ENCODE data around the gene PTCD3. TPM values are rescaled to one million over a fixed set of nuclear protein-coding genes. Genes with fewer than 3 reads are reported as not detected.

The PTCD3 gene
- polyA plus RNA-seq, 1 donor (not counting 4 experiments of a cell fraction or from before 2014, with no cell fraction given): 93.1 TPM

GRCh38 chr2:86186431-86186830, 80.4 kb downstream of the PTCD3 start:
- no peaks in the 10 kb centered on the region for H3K9me3 ChIP-seq (ENCODE audit: control insufficient read depth, low read depth, low read length)
- TF ChIP-seq CTCF (optimal IDR thresholded peaks at IDR 0.05 in 1 of 3, IDR thresholded peaks at IDR 0.05 in 1 of 3, conservative IDR thresholded peaks at IDR 0.05 in 1 of 3; ENCODE audit: extremely low read depth in 1 of 3, insufficient read depth in 2 of 3, low read length in 3 of 3) (no peak), EZH2 (IDR thresholded peaks at IDR 0.05; ENCODE audit: low read length) (no peak)
- FAIRE-seq: no peak
- no peaks in the 10 kb centered on the region for H4K20me1 ChIP-seq (ENCODE audit: control insufficient read depth, extremely low read depth, insufficient read depth, low read length)
- no peaks in the 10 kb centered on the region for H3K9me1 ChIP-seq (ENCODE audit: control insufficient read depth, extremely low read depth, insufficient read depth, low read length)
- H3K4me3 ChIP-seq (ENCODE audit: control insufficient read depth in 2 of 3, extremely low read depth in 1 of 3, insufficient read depth in 2 of 3, low read depth in 1 of 3, low read length in 3 of 3): no peak overlapping the region
- DNase-seq (ENCODE audit: low read depth, low spot score): no peak
- H3K27me3 ChIP-seq (ENCODE audit: control insufficient read depth, extremely low read depth, insufficient read depth, low read length): no peaks in the 10 kb centered on the region
- H3K4me2 ChIP-seq (ENCODE audit: control insufficient read depth, extremely low read depth, insufficient read depth, low read depth, low read length): no peak overlapping the region
- no peak overlapping the region for H2AFZ ChIP-seq (ENCODE audit: control insufficient read depth, low read length)
- no peak overlapping the region for H3K9ac ChIP-seq (ENCODE audit: control insufficient read depth, extremely low read depth, insufficient read depth, low read length)
- dilution Hi-C loops (cut with MboI; ENCODE audit: extremely low pct_ligation_motif_present, low sequenced_read_pairs): no loop called here
- peaks cover 95% of the 10 kb centered on the region for H3K79me2 ChIP-seq (ENCODE audit: control insufficient read depth, insufficient read depth, low read length)
- H3K36me3 ChIP-seq (ENCODE audit: control insufficient read depth in 2 of 2, extremely low read depth in 1 of 2, insufficient read depth in 2 of 2, low read length in 2 of 2): no peaks in the 10 kb centered on the region
- no peak overlapping the region for H3K27ac ChIP-seq (ENCODE audit: control insufficient read depth, insufficient read depth, low read length)
- peaks cover 17% of the 10 kb centered on the region for H3K4me1 ChIP-seq (ENCODE audit: control insufficient read depth, extremely low read depth, insufficient read depth, low read length)

GRCh38 chr2:86189782-86190416, 83.9 kb downstream of the PTCD3 start:
- H3K79me2 ChIP-seq (ENCODE audit: control insufficient read depth, insufficient read depth, low read length): peaks cover 93% of the 10 kb centered on the region
- dilution Hi-C loops (cut with MboI; ENCODE audit: extremely low pct_ligation_motif_present, low sequenced_read_pairs): no loop called here
- TF ChIP-seq EZH2 (IDR thresholded peaks at IDR 0.05; ENCODE audit: low read length) (no peak), CTCF (optimal IDR thresholded peaks at IDR 0.05 in 1 of 3, IDR thresholded peaks at IDR 0.05 in 1 of 3, conservative IDR thresholded peaks at IDR 0.05 in 1 of 3; ENCODE audit: extremely low read depth in 1 of 3, insufficient read depth in 2 of 3, low read length in 3 of 3) (no peak)
- no peak for DNase-seq (ENCODE audit: low read depth, low spot score)
- H3K27ac ChIP-seq (ENCODE audit: control insufficient read depth, insufficient read depth, low read length): no peak overlapping the region
- peaks cover 0 to 1% of the 10 kb centered on the region in 2 experiments for H3K36me3 ChIP-seq (ENCODE audit: control insufficient read depth in 2 of 2, extremely low read depth in 1 of 2, insufficient read depth in 2 of 2, low read length in 2 of 2)
- no peak overlapping the region for H3K9ac ChIP-seq (ENCODE audit: control insufficient read depth, extremely low read depth, insufficient read depth, low read length)
- no peak overlapping the region for H2AFZ ChIP-seq (ENCODE audit: control insufficient read depth, low read length)
- FAIRE-seq: no peak
- peaks cover 21% of the 10 kb centered on the region for H3K4me1 ChIP-seq (ENCODE audit: control insufficient read depth, extremely low read depth, insufficient read depth, low read length)
- H3K27me3 ChIP-seq (ENCODE audit: control insufficient read depth, extremely low read depth, insufficient read depth, low read length): no peaks in the 10 kb centered on the region
- H3K4me3 ChIP-seq (ENCODE audit: control insufficient read depth in 2 of 3, extremely low read depth in 1 of 3, insufficient read depth in 2 of 3, low read depth in 1 of 3, low read length in 3 of 3): no peak overlapping the region
- H4K20me1 ChIP-seq (ENCODE audit: control insufficient read depth, extremely low read depth, insufficient read depth, low read length): peaks cover 7% of the 10 kb centered on the region
- no peak overlapping the region for H3K4me2 ChIP-seq (ENCODE audit: control insufficient read depth, extremely low read depth, insufficient read depth, low read depth, low read length)
- H3K9me3 ChIP-seq (ENCODE audit: control insufficient read depth, low read depth, low read length): no peaks in the 10 kb centered on the region
- no peaks in the 10 kb centered on the region for H3K9me1 ChIP-seq (ENCODE audit: control insufficient read depth, extremely low read depth, insufficient read depth, low read length)

Small RNA genes within 50 kb of the gene (small RNA-seq; reads per million reads assigned to genes)
- 0 reads per million in 3 experiments for gene RF00019 (ENCODE audit: insufficient read length in 3 of 3, low read depth in 3 of 3, low replicate concordance in 1 of 3)
- gene SNORD94 (ENCODE audit: insufficient read length in 3 of 3, low read depth in 3 of 3, low replicate concordance in 1 of 3): 2.7 to 12.3 (median 2.8) reads per million in 3 experiments

Other genes starting within 250 kb of the PTCD3 start
- gene ST3GAL5, start 217.2 kb upstream of the PTCD3 start, polyA plus RNA-seq: 29.7 to 43.5 TPM (median 39.7 TPM) in 3 replicates
- 10.1 to 22.8 TPM (median 16.1 TPM) in 3 replicates for gene POLR1A, start 349 bp upstream of the PTCD3 start, polyA plus RNA-seq
- gene IMMT, start 89.2 kb downstream of the PTCD3 start, polyA plus RNA-seq: 65.2 to 91.5 TPM (median 74.0 TPM) in 3 replicates
- 65.3 to 76.4 TPM (median 71.9 TPM) in 3 replicates for gene MRPL35, start 93.2 kb downstream of the PTCD3 start, polyA plus RNA-seq
- gene REEP1, start 231.4 kb downstream of the PTCD3 start, polyA plus RNA-seq: 0.14 to 0.72 TPM (median 0.30 TPM) in 3 replicates

Data from keratinocyte (primary cell).